ENCODE results near the gene C2orf72.

DNA sequence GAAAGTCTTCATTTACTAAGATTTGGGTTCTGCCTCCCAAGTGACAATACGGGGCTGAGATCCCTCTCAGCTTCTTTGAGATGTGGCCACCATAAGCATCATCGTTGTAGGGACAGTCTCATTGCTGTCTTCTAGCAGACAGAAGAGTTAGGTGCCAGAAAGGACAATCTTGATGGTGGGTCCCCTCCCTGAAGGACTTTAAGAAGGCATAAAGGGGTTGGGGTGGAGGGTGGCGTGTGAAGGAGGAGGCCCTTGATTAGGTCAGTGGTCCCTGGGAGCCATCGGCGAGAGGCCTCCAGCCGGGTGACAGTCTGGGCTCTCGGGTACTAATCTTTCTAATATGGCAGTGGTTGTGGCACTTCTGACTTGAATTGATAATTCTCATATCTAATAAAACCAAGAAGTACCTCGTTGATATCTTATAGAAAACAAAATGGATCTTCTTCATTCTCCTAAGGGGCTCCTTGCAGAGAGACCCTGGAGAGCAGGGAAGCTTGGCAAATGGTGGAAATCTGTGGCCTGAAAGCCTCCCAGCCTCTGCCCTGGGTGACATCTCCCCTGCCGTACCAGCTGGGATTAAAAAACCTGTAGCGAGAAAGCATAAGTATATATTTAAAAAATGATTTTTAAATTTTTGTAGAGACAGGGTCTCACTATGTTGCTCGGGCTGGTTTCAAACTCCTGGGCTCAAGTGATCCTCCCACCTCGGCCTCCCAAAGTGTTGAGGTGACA lies 12.1 kb downstream of the C2orf72 start:
- TF ChIP-seq, protein P1, sequence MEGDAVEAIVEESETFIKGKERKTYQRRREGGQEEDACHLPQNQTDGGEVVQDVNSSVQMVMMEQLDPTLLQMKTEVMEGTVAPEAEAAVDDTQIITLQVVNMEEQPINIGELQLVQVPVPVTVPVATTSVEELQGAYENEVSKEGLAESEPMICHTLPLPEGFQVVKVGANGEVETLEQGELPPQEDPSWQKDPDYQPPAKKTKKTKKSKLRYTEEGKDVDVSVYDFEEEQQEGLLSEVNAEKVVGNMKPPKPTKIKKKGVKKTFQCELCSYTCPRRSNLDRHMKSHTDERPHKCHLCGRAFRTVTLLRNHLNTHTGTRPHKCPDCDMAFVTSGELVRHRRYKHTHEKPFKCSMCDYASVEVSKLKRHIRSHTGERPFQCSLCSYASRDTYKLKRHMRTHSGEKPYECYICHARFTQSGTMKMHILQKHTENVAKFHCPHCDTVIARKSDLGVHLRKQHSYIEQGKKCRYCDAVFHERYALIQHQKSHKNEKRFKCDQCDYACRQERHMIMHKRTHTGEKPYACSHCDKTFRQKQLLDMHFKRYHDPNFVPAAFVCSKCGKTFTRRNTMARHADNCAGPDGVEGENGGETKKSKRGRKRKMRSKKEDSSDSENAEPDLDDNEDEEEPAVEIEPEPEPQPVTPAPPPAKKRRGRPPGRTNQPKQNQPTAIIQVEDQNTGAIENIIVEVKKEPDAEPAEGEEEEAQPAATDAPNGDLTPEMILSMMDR (IDR thresholded peaks at IDR 0.05; ENCODE audit: low read length): no peak
- no peak for TF ChIP-seq EZH2phosphoT487 (IDR thresholded peaks at IDR 0.05; ENCODE audit: low read length)
